MV-4-11 (cell line): ENCODE data around the gene CD2BP2.
A peak's percentile ranks its signal among the peaks of the same experiment; 100 is the strongest.
"Not testable (repeated sequence)": the region's sequence is repeated elsewhere in the genome, so short reads cannot be mapped to it uniquely, and the experiment has no call there.

ENCODE experiments used
- DNase-seq: peaks from one replicate; lab custom pipeline; 2025; lab: John Stamatoyannopoulos, UW

Gene CD2BP2

DNA sequence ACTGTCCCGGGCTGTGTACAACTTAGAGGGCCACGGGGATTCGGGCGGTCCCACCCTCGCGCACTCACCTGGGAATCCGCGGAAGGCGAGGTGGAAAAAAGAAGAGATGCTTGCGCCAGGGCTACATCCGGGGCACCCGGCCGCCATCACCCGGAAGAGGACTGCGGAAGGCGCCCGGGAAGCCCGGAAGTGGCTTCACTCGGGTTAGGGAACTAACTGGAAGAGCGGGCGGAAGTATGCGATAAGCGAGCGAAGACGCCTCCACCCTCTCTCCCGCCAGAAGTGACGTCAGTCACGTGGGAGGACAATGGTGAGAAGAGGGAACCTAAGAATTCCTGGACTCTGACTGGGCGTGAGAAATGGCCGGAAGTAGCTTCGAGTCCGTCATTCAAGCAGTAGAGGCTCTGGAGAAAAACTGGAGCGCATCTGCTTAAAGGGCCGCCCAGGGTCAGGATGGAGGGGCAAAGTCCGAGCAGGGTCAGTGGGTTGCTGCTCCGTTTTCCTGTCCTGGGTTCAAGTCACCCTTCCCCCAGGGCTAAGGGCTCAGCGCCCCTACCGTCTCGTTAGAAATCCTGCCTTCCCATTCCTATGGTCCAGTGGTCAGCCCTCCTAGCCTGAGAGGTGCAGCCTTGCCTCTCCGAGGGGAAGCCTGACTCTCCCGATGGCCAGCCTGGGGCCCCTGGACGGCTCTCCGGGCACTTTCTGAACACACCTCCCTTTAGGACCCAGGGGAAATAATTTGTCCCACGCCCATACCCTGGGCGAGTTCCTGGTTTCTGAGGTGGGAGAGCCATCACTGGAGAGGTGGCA, at the start of gene CD2BP2:
Gene CD2BP2 (minus strand): TSS at position 165 of the 810 bp plus-strand sequence. CDS start 627 bp downstream, outside the sequence.
- peak; percentile 99 for DNase-seq

DNA sequence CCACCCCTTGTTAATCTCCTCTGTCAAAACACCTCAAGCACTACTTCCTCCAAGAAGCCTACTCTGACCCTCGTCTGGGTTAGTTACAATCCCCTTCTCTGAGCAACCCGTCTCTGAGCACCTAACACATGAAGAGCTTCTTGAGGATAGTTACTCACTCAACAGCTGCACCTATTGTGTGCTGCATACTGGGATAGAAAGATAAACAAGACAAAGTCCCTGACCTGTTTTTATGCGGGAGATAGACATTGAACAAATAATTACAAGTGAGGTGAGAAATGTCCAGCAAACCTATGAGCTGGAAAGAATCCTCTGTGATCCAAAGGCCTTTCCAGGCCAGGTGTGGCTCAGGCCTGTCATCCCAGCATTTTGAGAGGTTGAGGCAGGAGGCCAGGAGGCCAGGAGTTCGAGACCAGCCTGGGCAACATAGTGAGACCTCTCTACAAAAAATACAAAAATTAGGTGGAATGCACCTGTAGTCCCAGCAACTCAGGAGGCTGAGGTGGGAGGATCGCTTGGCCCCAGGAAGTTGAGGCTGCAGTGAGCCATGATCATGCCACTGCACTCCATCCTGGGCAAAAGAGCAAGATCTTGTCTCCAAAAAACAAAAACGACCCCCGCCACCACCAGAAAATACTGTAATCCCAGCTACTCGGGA, 46.8 kb upstream of the CD2BP2 start:
- no peak for DNase-seq

DNA sequence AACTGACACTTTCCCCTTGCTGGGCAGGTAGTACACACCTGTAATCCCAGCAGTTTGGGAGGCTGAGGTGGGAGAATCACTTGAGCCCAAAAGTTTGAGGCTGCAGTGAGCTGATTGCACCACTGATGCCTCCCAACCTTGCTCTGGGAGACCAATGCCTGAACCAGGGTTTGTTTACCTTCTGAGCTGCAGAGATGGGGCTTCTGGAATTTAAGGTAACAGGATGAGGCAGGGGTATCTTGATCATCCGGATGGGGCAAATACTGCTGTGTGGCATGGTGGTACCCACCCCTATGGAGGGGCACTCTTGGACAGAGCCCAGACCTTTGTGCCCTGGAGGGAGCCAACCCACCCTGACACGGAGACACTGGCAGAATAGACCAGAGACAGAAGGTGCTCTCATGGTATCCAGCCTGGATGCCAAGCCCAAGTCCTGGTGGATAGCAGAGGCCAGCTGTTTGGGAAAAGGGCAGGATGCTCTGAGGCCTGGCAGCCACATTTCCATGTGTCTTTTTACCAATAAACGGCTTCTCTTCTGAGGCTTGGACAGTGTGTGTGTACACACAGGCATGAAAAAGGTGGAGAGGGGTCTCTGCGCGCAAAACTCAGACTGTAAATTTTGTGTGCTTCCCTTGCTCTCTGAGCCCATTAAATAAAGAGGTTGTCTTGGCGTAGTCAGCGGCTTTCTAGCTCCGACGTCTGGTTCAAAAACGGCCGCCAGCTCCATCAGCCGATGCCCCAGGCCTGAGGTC, 44.5 kb upstream of the CD2BP2 start:
- DNase-seq, result no peak

DNA sequence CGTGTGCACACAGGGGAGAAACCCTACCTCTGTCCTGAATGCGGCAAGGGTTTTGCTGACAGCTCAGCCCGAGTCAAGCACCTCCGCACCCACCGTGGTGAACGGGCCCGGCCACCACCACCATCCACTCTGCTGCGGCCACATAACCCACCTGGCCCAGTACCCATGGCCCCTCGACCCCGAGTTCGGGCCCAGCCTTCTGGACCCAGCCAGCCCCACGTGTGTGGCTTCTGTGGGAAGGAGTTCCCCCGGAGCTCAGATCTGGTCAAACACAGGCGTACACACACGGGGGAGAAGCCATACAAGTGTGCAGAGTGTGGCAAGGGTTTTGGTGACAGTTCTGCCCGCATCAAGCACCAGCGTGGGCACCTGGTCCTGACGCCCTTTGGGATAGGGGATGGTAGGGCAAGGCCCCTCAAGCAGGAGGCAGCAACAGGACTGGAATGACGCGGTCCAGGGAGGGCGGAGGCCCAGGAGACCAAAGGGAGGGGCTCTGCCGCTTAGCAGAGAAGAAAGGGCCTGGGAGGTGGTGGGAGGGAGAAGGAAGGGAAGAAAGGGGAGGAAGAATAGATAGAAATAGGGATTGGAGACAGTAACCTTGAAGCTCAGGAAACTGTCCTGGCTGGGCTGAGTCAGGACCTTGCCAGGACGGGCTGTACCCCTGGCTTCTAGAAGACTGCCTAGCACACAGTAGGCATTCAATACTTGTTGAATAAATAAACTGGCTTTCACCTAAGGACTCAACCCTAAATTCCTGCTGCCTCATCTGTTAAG, 43.7 kb upstream of the CD2BP2 start:
- DNase-seq, result no peak

DNA sequence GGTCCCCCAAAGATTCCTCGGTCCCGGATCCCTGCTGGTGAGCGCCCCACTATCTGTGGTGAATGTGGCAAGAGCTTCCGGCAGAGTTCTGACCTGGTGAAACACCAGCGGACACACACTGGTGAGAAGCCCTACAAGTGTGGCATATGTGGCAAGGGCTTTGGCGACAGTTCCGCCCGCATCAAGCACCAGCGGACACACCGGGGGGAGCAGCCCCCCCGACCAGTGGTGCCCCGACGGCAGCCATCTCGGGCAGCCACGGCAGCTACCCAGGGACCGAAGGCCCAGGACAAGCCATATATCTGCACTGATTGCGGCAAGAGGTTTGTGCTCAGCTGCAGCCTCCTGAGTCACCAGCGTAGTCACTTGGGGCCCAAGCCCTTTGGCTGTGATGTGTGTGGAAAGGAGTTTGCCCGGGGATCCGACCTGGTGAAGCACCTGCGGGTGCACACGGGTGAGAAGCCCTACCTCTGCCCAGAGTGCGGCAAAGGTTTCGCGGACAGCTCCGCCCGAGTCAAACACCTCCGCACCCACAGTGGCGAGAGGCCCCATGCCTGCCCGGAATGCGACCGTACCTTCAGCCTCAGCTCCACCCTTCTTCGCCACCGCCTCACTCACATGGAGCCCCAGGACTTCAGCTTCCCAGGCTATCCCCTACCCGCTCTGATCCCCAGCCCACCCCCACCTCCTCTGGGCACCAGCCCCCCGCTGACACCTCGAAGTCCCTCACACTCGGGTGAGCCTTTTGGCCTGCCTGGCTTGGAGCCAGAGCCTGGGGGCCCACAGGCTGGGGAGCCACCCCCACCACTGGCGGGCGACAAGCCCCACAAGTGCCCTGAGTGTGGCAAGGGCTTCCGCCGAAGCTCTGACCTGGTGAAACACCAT, 42.9 kb upstream of the CD2BP2 start:
- no peak for DNase-seq

DNA sequence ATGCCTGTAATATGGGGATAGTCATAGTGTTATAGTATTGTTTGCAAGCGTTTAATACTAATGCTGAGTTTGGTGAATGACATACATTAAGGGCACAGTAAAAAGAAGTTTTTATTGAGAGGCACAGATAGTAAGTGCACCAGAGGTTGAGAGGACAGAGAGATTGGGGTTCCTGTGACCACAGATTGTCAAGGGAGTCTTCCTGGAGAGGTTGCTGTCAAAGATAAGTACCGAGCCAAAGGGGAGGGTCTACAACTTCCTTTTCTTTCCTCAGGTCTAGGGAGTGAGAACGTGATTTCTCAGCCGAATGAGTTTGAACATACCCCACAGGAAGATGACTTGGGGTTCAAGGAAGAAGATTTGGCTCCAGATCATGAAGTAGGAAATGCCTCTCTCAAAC, 41.9 kb upstream of the CD2BP2 start:
- no peak for DNase-seq

DNA sequence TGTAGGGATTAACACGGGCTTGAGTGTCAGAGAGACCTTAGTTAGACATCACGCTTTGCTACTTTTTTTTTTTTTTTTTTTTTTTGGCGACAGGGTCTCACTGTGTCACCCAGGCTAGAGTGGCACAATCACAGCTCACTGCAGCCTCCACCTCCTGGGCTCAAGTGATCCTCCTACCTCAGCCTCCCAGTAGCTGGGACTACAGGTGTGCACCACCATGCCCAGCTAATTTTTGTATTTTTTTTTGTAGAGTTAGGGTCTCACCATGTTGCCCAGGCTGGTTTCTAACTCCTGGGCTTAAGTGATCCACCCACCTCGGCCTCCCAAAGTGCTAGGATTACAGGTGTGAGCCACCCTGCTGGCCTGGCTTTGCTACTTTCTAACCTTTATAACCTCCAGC, 41.5 kb upstream of the CD2BP2 start:
- DNase-seq, result not testable (repeated sequence)

DNA sequence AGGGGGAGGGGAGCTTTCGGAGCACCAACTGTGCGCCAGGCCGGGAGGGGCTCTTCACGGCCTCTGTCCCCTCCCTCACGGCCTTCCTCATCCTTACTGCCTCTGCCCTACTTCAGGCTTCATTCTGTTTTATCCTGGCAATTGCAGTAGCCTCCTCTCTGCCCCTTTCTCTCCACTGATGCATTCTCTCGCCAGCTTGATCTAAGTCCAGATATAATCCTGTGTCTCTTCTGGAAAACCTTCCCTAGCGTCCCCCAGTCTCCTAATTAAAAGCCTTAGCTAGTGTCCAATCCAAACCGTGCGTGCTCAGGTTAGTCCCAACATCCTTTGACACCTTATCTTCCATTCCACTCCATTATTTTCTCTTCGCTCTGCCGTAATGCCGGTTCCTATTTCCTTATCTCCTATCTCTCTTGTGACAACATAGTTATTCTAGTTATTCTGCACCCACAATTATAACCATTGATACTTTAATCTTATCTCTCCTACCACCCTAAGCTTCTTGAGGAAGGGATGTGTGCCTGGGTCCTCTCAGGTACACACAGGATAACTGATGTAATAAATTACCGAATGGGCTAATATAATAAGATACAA, 41.0 kb upstream of the CD2BP2 start:
- DNase-seq, result no peak

DNA sequence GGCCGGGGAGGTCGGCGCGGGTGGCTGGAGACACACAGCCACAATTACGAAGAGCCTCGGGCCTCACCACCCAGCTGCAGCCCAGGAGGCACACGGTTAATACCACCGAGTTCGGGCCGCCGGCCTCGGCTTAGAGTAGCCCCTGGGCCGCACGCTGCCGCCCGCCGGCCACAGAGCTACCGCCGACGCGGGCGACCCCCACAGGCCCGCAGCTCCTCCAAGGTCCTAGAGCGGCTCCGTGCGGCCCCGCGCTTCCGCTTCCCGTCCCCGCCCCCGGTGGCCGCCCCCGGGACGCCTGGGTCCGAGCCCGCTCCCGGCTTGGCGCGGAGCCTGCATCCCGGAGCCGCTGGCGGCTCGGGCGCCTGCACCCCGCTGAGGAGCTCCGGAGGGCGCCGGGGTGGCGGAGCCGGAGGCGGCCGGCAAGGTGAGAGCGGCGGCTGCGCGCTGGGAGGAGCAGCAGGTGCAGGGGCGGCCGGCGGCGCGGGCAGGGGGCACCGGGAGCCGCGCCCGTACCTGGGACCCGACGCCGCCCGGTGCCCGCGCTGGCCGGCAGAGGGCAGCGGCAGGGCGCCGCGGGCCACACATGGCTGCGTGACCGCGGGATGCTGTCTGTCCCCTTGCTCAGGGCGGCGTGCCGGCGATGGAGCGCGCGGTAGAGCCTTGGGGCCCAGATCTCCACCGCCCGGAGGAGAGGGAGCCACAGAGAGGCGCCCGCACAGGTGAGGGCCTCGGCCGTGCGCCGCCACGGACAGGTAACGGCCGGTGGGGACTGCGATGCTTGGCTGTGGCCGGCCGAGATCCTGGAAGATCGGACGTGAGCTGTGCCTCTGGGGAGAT, 40.3 kb upstream of the CD2BP2 start, which contains the start of gene ZNF48:
Gene ZNF48 (plus strand): TSS at position 266 of the 837 bp plus-strand sequence. CDS start 375 bp downstream, at position 641.
- peak; percentile 70 for DNase-seq

DNA sequence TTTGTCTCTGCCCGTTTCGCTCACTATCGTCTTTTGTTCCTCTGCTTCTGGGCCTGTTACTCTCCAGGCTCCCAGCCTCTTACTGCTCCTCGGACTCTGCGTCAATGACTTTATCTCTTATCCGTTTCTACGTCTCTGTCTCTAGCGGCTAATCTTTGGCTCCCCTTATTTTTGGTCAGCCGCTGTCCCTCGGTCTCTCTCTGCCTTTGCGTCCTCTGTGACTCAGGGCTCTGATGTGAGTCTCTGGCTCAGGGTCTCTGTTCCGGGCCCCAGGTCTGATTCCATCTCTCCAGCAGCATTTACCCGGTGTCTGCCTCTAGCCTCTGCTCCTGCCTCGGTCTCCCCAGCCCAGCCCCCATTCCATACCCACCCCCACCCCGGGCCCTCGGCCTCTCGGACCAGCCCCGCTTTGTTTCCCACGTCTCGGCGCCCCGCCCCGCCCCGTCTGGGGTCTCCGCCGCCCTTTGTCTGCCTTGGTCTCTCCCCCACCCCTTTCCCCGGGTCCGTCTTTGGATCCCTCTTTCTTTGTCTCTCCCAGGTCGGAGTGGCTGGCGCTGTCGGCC, 39.6 kb upstream of the CD2BP2 start:
- DNase-seq, result no peak

DNA sequence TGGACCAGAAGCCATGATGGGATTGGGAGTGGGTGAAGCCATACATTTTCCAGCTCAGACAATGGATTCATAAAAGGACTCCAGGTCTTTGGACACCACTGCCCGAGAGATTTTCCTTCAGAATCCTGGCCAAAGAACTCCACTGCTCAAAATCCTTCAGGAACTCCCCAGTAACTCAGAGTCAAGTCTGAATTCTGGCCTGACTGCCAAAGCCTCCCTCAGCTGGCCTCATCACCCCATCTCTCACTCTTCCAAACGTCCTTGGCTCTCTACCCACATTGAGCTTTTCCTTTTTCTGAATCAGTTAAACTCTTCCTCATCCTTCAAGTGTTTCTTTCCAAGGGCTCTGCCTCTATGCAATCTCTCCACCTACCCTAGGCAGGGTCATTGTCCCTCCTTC, 28.4 kb upstream of the CD2BP2 start:
- DNase-seq, result no peak

DNA sequence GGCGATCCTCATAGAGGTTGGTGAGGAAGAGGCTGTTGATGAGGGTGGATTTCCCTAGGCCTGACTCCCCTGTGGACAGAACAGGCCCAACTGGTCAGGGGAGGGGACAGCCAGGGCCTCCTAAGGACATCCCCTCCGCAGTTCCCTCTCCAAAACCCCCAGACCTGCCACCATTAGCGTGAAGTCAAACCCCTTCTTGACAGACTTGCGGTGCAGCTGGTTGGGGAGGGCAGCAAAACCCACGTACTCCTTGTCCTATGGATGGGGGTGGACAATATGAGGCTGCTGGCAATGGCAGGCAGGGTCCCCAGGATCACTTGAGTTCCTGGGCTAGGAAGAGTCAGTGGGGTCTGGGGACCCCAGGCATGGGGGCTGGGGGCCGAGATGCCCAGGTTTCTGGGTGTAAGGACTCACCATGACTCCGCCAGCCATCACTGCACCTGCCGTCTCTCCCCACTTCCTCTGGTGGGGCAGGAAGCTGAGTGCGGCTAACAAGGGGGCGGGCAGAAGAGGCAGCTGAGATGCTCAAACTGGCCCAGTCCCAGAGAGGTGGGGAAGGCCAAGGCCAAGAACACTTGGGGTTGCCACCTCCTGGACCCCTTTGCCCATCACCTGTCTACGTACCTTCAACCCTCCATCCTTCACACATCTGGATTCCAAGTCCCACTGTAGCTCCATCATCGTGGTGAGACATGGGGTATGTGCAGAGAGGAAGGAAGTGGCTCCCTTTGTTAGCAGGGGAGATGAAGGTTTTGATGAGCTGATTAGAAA, 27.2 kb upstream of the CD2BP2 start, which contains the start of gene SEPTIN1:
Gene SEPTIN1 (minus strand): TSS at position 451 of the 771 bp plus-strand sequence. CDS start 19 bp downstream, at position 432.
- peak; percentile 7 for DNase-seq

DNA sequence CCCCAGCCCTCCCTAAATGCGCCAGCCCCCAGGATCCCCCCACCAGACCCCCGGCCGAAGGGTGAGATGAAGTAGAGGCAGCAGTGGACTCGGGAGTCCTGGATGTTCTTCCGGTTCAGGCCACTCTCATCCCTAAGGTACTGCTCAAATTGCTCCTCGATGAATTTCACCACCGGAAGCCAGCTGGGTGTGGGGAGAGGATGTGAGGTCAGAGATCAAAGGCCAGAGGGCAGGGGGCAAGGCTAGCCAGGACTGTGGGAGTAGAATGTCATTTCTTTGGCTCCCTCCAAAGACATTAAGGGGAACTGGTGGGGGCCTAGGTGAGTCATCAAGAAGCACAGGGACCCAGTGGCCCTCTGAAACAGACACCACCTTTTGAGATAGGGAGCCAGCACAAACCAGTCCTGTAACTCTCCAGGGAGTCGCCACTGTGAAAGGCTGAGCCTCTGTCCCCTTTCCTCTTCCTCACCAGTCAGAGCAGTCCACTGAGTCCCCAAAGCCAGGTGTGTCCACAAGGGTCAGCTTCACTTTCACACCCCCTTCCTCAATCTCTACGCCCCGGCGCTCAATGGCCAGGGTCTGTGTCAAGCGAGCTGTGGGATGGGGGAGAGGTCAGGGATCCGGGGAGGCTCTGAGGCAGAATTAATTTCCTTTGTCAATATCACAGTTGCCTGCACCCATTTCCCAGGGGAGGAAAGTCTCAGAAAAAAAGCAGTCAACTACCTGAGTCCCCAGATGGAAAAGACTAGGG, 26.4 kb upstream of the CD2BP2 start:
- DNase-seq, result no peak

DNA sequence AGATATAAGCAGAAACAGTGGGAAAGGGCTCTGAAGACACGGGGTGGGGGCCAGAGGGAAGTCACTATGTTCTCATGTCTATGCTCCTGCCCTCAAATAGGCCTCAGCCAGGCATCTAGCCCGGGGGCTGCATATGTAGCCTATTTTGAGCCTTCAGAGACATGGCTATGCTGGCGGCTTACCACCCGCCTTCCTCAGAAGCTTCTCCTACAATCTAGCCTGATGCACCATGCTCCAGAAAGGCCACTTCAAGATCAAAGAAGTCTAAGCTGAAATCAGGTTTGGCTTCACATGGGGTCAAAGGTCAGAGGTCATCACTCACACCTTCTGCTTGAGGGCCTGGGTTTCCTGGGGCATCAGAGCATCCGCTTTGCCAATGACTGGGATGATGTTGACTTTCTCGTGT, 25.7 kb upstream of the CD2BP2 start:
- DNase-seq, result no peak

DNA sequence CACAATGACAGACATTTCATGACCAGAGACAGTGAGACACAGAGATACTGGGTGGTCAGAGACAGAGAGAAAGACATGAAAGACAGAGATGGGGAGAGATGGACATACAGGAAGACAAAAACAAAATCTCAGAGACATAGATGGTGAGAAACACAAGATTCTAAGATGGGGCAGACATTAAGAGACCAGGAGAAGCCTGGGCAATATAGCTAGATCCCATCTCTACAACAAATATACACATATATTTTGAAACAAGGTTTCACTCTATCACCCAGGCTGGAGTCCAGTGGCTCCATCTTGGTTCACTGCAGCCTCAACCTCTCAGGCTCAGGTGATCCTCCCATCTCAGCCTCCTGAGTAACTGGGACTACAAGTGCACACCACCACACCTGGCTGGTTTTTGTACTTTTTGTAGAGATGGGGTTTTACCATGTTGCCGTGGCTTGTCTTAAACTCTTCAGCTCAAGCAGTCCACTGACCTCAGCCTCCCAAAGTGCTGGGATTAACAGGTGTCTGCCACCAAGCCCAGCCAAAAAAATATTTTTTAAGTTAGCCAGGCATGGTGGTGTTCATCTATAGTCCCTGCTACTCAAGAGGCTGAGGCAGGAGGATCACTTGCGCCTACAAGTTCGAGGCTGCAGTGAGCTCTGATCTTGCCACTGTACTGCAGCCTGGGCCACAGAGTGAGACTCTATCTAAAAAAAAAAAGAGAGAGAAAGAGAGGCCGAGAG, 25.1 kb upstream of the CD2BP2 start:
- DNase-seq, result no peak

DNA sequence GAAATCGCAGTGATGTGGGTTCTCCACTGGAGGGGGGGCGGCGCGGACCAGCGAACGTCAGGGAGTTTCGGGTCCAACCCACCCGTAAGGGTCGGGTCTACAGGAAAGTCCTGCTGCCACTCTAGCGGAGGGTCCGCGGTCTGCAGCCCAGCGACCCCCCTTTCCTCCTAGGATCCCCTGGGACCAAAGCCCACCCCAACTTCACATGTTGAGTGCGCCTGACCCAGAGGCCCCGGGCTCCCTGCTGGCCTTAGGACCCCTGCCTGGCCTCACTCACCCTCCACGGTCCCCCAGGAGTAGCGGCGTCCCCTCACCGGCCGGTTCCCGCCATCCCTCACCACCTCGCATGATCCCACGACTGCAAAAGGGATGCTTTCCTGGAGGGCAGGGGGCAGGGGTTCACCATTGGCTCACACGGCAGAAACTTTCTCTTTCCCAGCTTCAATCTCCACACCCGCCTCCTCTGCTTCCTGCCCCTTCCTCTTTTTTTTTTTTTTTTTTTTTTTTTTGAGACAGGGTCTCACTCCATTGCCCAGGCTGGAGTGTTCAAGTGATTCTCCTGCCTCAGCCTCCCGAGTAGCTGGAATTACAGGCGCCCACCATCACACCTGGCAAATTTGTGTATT, 24.2 kb upstream of the CD2BP2 start:
- DNase-seq, result no peak
